HEK293T (cell line): ENCODE data around the gene TK2.

Experiments used
- ARNT ChIP-seq: fragments of 450-650 bp; IDR thresholded peaks from 2 replicates; pipeline ENCODE4 v1.6.1; 2017; ENCODE audit warnings: mild to moderate bottlenecking
- ELF4 ChIP-seq: fragments of 450-650 bp; IDR thresholded peaks from 2 replicates; pipeline ENCODE4 v1.6.1; 2017; ENCODE audit warnings: antibody characterized with exemption
- FOXA1 ChIP-seq: fragments of 450-650 bp; IDR thresholded peaks from 2 replicates; pipeline ENCODE4 v1.6.1; 2016; ENCODE audit warnings: mild to moderate bottlenecking
- FOXK2 ChIP-seq: fragments of 450-650 bp; IDR thresholded peaks from 2 replicates; pipeline ENCODE4 v1.6.1; 2016; ENCODE audit warnings: mild to moderate bottlenecking
- L3MBTL2 ChIP-seq: fragments of 450-650 bp; conservative IDR thresholded peaks from 2 replicates; pipeline ENCODE4 v1.6.1; 2016; ENCODE audit warnings: mild to moderate bottlenecking
- NFRKB ChIP-seq: fragments of 450-650 bp; IDR thresholded peaks from 2 replicates; pipeline ENCODE4 v1.6.1; 2016; ENCODE audit warnings: mild to moderate bottlenecking, moderate library complexity
- SP1 ChIP-seq: fragments of 450-650 bp; IDR thresholded peaks from 2 replicates; pipeline ENCODE4 v1.6.1; 2017

GRCh38 chr16:66580605-66581209 is 30.8 kb upstream of the TK2 start:
- no peak for TF ChIP-seq SP1
- TF ChIP-seq FOXK2: no peak
- no peak for TF ChIP-seq L3MBTL2
- TF ChIP-seq ARNT: no peak
- no peak for TF ChIP-seq NFRKB
- TF ChIP-seq FOXA1: no peak
- no peak for TF ChIP-seq ELF4
